Loucy (cell line): ENCODE results near the gene TRRAP.

Source experiments
- CTCF ChIP-seq: fragments of 200-600 bp; sonication (generic); conservative IDR thresholded peaks from 2 replicates; pipeline ENCODE4 v1.5.1; 2014; ENCODE audit warnings: mild to moderate bottlenecking, antibody characterized with exemption, low read length
- EZH2phosphoT487 ChIP-seq: fragments of 200-600 bp; IDR thresholded peaks from 2 replicates; pipeline ENCODE4 v1.6.1; 2018; ENCODE audit warnings: antibody characterized with exemption, mild to moderate bottlenecking, moderate library complexity, borderline replicate concordance

GRCh38 chr7:98963305-98963704 is 85.0 kb downstream of the TRRAP start:
- no peak for TF ChIP-seq CTCF
- TF ChIP-seq EZH2phosphoT487: no peak
